Ishikawa (cell line): ENCODE results near the gene GSTT2.
"Not testable (repeated sequence)": the region's sequence is repeated elsewhere in the genome, so short reads cannot be mapped to it uniquely, and the experiment has no call there.

ENCODE experiments used
- CEBPB ChIP-seq: IDR thresholded peaks from 2 replicates; pipeline ENCODE4 v1.6.1; 2012
- CREB1 ChIP-seq: IDR thresholded peaks from 2 replicates; pipeline ENCODE4 v1.6.1; 2012; ENCODE audit warnings: low read depth
- EGR1 ChIP-seq: IDR thresholded peaks from 2 replicates; pipeline ENCODE4 v1.6.1; 2012
- EP300 ChIP-seq: IDR thresholded peaks from 2 replicates; pipeline ENCODE4 v1.6.1; 2012; ENCODE audit warnings: borderline replicate concordance
- FOXM1 ChIP-seq: IDR thresholded peaks from 2 replicates; pipeline ENCODE4 v1.6.1; 2012; ENCODE audit warnings: low read depth, borderline replicate concordance
- MAX ChIP-seq: IDR thresholded peaks from 2 replicates; pipeline ENCODE4 v1.6.1; 2012
- NFIC ChIP-seq: IDR thresholded peaks from 2 replicates; pipeline ENCODE4 v1.6.1; 2012
- RAD21 ChIP-seq: IDR thresholded peaks from 2 replicates; pipeline ENCODE4 v1.6.1; 2012; ENCODE audit warnings: low read depth
- REST ChIP-seq: IDR thresholded peaks from 2 replicates; pipeline ENCODE4 v1.6.1; 2012; ENCODE audit warnings: low read depth, mild to moderate bottlenecking
- TAF1 ChIP-seq: IDR thresholded peaks from 2 replicates; pipeline ENCODE4 v1.6.1; 2012; ENCODE audit warnings: low read depth, mild to moderate bottlenecking
- TEAD4 ChIP-seq: IDR thresholded peaks from 2 replicates; pipeline ENCODE4 v1.6.1; 2012
- USF1 ChIP-seq: IDR thresholded peaks from 2 replicates; pipeline ENCODE4 v1.6.1; 2012
- YY1 ChIP-seq: IDR thresholded peaks from 2 replicates; pipeline ENCODE4 v1.6.1; 2012; ENCODE audit warnings: low read depth
- ZBTB7A ChIP-seq: IDR thresholded peaks from 2 replicates; pipeline ENCODE4 v1.6.1; 2012; ENCODE audit warnings: low read depth

GSTT2 gene

GRCh38 chr22:23961084-23961771, 18.7 kb upstream of the GSTT2 start, which contains the start of gene GSTT2B:
TSS of gene GSTT2B (minus strand) at chr22:23961195. CDS start at chr22:23961131, 64 bp downstream.
- not testable (repeated sequence) for TF ChIP-seq CREB1, REST, TAF1

GRCh38 chr22:23966568-23966967, 13.4 kb upstream of the GSTT2 start, which contains the start of gene DDTL:
TSS of gene DDTL (plus strand) at chr22:23966888. CDS start at chr22:23966915, 27 bp downstream.
- not testable (repeated sequence) for TF ChIP-seq CEBPB, TEAD4, TAF1

GRCh38 chr22:23969071-23969470, 10.9 kb upstream of the GSTT2 start:
- TF ChIP-seq YY1 (no peak), CREB1 (no peak), ZBTB7A (no peak), RAD21 (no peak), EGR1 (no peak), FOXM1 (no peak), EP300 (no peak), NFIC (no peak), TEAD4 (no peak)

- no peak for TF ChIP-seq YY1
These were observed 9.7 kb upstream of the GSTT2 start for GRCh38 chr22:23970201-23970641.

GRCh38 chr22:23970816-23971486, 9.0 kb upstream of the GSTT2 start:
- TF ChIP-seq TAF1 (no peak), RAD21 (no peak), CEBPB (no peak), USF1 (no peak), EP300 (no peak), MAX (no peak), FOXM1 (no peak)

GRCh38 chr22:23974345-23974744, 5.6 kb upstream of the GSTT2 start, which contains the start of gene DDT:
TSS of gene DDT (minus strand) at chr22:23974441. CDS start at chr22:23974414, 27 bp downstream.
- not testable (repeated sequence) for TF ChIP-seq EGR1, USF1, REST

- peak; percentile 83 for TF ChIP-seq RAD21
- no peak for TF ChIP-seq FOXM1
These were observed 4.5 kb downstream of the GSTT2 start for GRCh38 chr22:23984430-23984829.
